HEK293 (cell line): Measurements from ENCODE around the gene LHX4.

Experiments used
- CTCF ChIA-PET: fragments of 350-600 bp; formaldehyde crosslinking; extraction: SDS; loops from one replicate; lab custom pipeline; 2021; ENCODE audit warnings: antibody characterized with exemption; lab: Yijun Ruan, JAX
- POLR2A ChIA-PET: fragments of 300-600 bp; formaldehyde crosslinking; extraction: SDS; loops from one replicate; lab custom pipeline; 2020; ENCODE audit warnings: antibody characterized with exemption, inconsistent platforms; lab: Yijun Ruan, JAX
- H3K27ac ChIP-seq: fragments of 200-500 bp; sonication (Bioruptor generic); 2 replicates; pipeline ENCODE4 v1.5.1; 2014; ENCODE audit warnings: low read depth, low read length, control low read depth, inconsistent platforms; ENCODE audit errors: extremely low read depth
- H3K36me3 ChIP-seq, 2 experiments: fragments of 200-500 bp in 1 of 2; sonication (Bioruptor generic) in 1 of 2; 1 replicate in 1 of 2; 2 replicates in 1 of 2; pipeline ENCODE4 v1.5.1; 2014 to 2017; ENCODE audit warnings: inconsistent platforms in 2 of 2, low read length in 2 of 2; ENCODE audit not compliant: control insufficient read depth in 2 of 2, insufficient read depth in 1 of 2
- H3K4me1 ChIP-seq: fragments of 200-500 bp; sonication (Bioruptor generic); 2 replicates; pipeline ENCODE4 v1.5.1; 2014; ENCODE audit warnings: mild to moderate bottlenecking, low read length, inconsistent platforms; ENCODE audit not compliant: control insufficient read depth, insufficient read depth
- H3K4me3 ChIP-seq: 2 replicates; pipeline ENCODE4 v1.5.1; 2011; ENCODE audit warnings: low read depth, mild to moderate bottlenecking, control low read depth, low read length, moderate library complexity
- H3K9me3 ChIP-seq: fragments of 200-500 bp; sonication (Bioruptor generic); 2 replicates; pipeline ENCODE4 v1.5.1; 2014; ENCODE audit warnings: low read depth, low read length, inconsistent platforms; ENCODE audit not compliant: control insufficient read depth, insufficient read depth
- ATF2 ChIP-seq: fragments of 450-650 bp; formaldehyde crosslinking; IDR thresholded peaks from 2 replicates; pipeline ENCODE4 v1.5.1; 2016; ENCODE audit warnings: missing biosample characterization, missing genetic modification characterization, low read depth
- GLIS2 ChIP-seq: fragments of 450-650 bp; formaldehyde crosslinking; IDR thresholded peaks from 2 replicates; pipeline ENCODE4 v1.5.1; 2016; ENCODE audit warnings: missing biosample characterization, missing genetic modification characterization
- OSR2 ChIP-seq: fragments of 450-650 bp; formaldehyde crosslinking; IDR thresholded peaks from 2 replicates; pipeline ENCODE4 v1.5.1; 2016; ENCODE audit warnings: missing biosample characterization, missing genetic modification characterization
- SCRT2 ChIP-seq: fragments of 450-650 bp; formaldehyde crosslinking; IDR thresholded peaks from 2 replicates; pipeline ENCODE4 v1.5.1; 2016; ENCODE audit warnings: missing biosample characterization, missing genetic modification characterization
- ZBTB10 ChIP-seq: fragments of 450-650 bp; formaldehyde crosslinking; IDR thresholded peaks from 2 replicates; pipeline ENCODE4 v1.5.1; 2016; ENCODE audit warnings: missing biosample characterization, missing genetic modification characterization
- ZBTB20 ChIP-seq: fragments of 450-650 bp; formaldehyde crosslinking; IDR thresholded peaks from 2 replicates; pipeline ENCODE4 v1.5.1; 2016; ENCODE audit warnings: missing biosample characterization, missing genetic modification characterization
- ZNF146 ChIP-seq: fragments of 450-650 bp; formaldehyde crosslinking; IDR thresholded peaks from 2 replicates; pipeline ENCODE4 v1.5.1; 2016; ENCODE audit warnings: missing biosample characterization, missing genetic modification characterization
- ZNF239 ChIP-seq: fragments of 450-650 bp; formaldehyde crosslinking; IDR thresholded peaks from 2 replicates; pipeline ENCODE4 v1.5.1; 2016; ENCODE audit warnings: missing biosample characterization, missing genetic modification characterization
- ZNF274 ChIP-seq, 2 experiments: fragments of 200-500 bp in 1 of 2; fragments of 450-650 bp in 1 of 2; sonication (Bioruptor generic) in 1 of 2; formaldehyde crosslinking in 1 of 2; IDR thresholded peaks; 2 replicates each; pipeline versions ENCODE4 v1.5.1 to v1.6.1; 2014 to 2016; ENCODE audit warnings: borderline replicate concordance in 1 of 2, inconsistent platforms in 1 of 2, low read length in 1 of 2, missing biosample characterization in 1 of 2, missing genetic modification characterization in 1 of 2
- ZNF280C ChIP-seq: fragments of 450-650 bp; formaldehyde crosslinking; IDR thresholded peaks from 2 replicates; pipeline ENCODE4 v1.5.1; 2016; ENCODE audit warnings: missing biosample characterization, missing genetic modification characterization
- ZNF404 ChIP-seq: fragments of 450-650 bp; formaldehyde crosslinking; IDR thresholded peaks from 2 replicates; pipeline ENCODE4 v1.5.1; 2017; ENCODE audit warnings: missing biosample characterization, missing genetic modification characterization
- ZNF529 ChIP-seq: fragments of 450-650 bp; formaldehyde crosslinking; IDR thresholded peaks from 2 replicates; pipeline ENCODE4 v1.5.1; 2017; ENCODE audit warnings: missing genetic modification characterization, missing biosample characterization; ENCODE audit not compliant: insufficient replicate concordance
- ZNF571 ChIP-seq: fragments of 450-650 bp; formaldehyde crosslinking; IDR thresholded peaks from 2 replicates; pipeline ENCODE4 v1.5.0; 2017; ENCODE audit warnings: missing biosample characterization, missing genetic modification characterization
- ZNF621 ChIP-seq: fragments of 450-650 bp; formaldehyde crosslinking; IDR thresholded peaks from 2 replicates; pipeline ENCODE4 v1.5.1; 2017; ENCODE audit warnings: missing biosample characterization, missing genetic modification characterization
- ZNF639 ChIP-seq: fragments of 450-650 bp; formaldehyde crosslinking; IDR thresholded peaks from 2 replicates; pipeline ENCODE4 v1.5.1; 2016; ENCODE audit warnings: missing biosample characterization, missing genetic modification characterization
- ZNF654 ChIP-seq: fragments of 450-650 bp; formaldehyde crosslinking; IDR thresholded peaks from 2 replicates; pipeline ENCODE4 v1.5.1; 2016; ENCODE audit warnings: low read depth, missing biosample characterization, missing genetic modification characterization
- ZNF707 ChIP-seq: fragments of 450-650 bp; formaldehyde crosslinking; IDR thresholded peaks from 2 replicates; pipeline ENCODE4 v1.5.1; 2016; ENCODE audit warnings: missing biosample characterization, missing genetic modification characterization
- ZNF747 ChIP-seq: fragments of 450-650 bp; formaldehyde crosslinking; IDR thresholded peaks from 2 replicates; pipeline ENCODE4 v1.5.1; 2016; ENCODE audit warnings: missing biosample characterization, missing genetic modification characterization
- ZNF785 ChIP-seq: fragments of 450-650 bp; formaldehyde crosslinking; IDR thresholded peaks from 2 replicates; pipeline ENCODE4 v1.5.1; 2016; ENCODE audit warnings: missing biosample characterization, missing genetic modification characterization
- ZNF837 ChIP-seq: fragments of 450-650 bp; formaldehyde crosslinking; IDR thresholded peaks from 2 replicates; pipeline ENCODE4 v1.5.1; 2016; ENCODE audit warnings: missing biosample characterization, missing genetic modification characterization
- ZNF843 ChIP-seq: fragments of 450-650 bp; formaldehyde crosslinking; IDR thresholded peaks from 2 replicates; pipeline ENCODE4 v1.5.1; 2016; ENCODE audit warnings: missing biosample characterization, missing genetic modification characterization
- ZSCAN23 ChIP-seq: fragments of 450-650 bp; formaldehyde crosslinking; IDR thresholded peaks from 2 replicates; pipeline ENCODE4 v1.5.1; 2016; ENCODE audit warnings: missing biosample characterization, missing genetic modification characterization

Gene LHX4

GRCh38 chr1:180237869-180238476 lies 7.9 kb downstream of the LHX4 start (continued):
- TF ChIP-seq ZBTB10 (no peak), ZNF654 (tag by site-specific recombination) (no peak), GLIS2 (tag by site-specific recombination) (no peak), ZNF837 (tag by site-specific recombination) (no peak)

GRCh38 chr1:180238675-180239074 lies 8.6 kb downstream of the LHX4 start:
- no peaks in the 10 kb centered on the region for H3K36me3 ChIP-seq
- H3K4me1 ChIP-seq = no peaks in the 10 kb centered on the region
- ChIA-PET POLR2A (no interaction called here), CTCF (interaction anchor here (0.6 to 4.3 kb wide), 3 partner anchors 14 to 177 kb away, joined by 3 to 23 read pairs (median 5); no protein-coding TSS in a partner anchor)
- H3K9me3 ChIP-seq = no peaks in the 10 kb centered on the region
- TF ChIP-seq ZSCAN23 (tag by site-specific recombination) (no peak), ZNF571 (no peak), ZNF239 (tag by site-specific recombination) (no peak), ZNF529 (no peak), ZNF707 (tag by site-specific recombination) (no peak), ZNF621 (no peak), ZNF747 (tag by site-specific recombination) (no peak), ZNF274 (IDR thresholded peaks at IDR 0.05; ENCODE audit: low read length) (no peak), ZNF274 (tag by site-specific recombination; IDR thresholded peaks at IDR 0.05; ENCODE audit: borderline replicate concordance) (no peak), SCRT2 (tag by site-specific recombination) (no peak), ZNF404 (tag by site-specific recombination) (no peak), ZNF843 (no peak), ZBTB20 (tag by site-specific recombination) (no peak), ATF2 (tag by site-specific recombination) (no peak), ZNF639 (tag by site-specific recombination) (no peak), ZNF785 (tag by site-specific recombination) (no peak), ZNF280C (no peak), ZNF146 (tag by site-specific recombination) (no peak), OSR2 (no peak)
- no peak overlapping the region for H3K27ac ChIP-seq
- H3K4me3 ChIP-seq = no peak overlapping the region
